Epithelial cell of esophagus (primary cell): ENCODE measurements around the gene PLD3.
"Not testable (repeated sequence)": the region's sequence is repeated elsewhere in the genome, so short reads cannot be mapped to it uniquely, and the experiment has no call there.

Experiments
- DNase-seq: peaks from one replicate; pipeline ENCODE4 v3.0.0; 2010; ENCODE audit warnings: low read depth
- H3K4me3 ChIP-seq: 2 replicates; pipeline ENCODE4 v1.5.1; 2011; ENCODE audit warnings: mild to moderate bottlenecking, low read length, control low read depth
- CTCF ChIP-seq: IDR thresholded peaks from 2 replicates; pipeline ENCODE4 v1.5.1; 2011; ENCODE audit warnings: low read depth, mild to moderate bottlenecking, low read length, control low read depth, inconsistent platforms; ENCODE audit not compliant: insufficient read depth; ENCODE audit errors: missing control alignments

Gene PLD3

GRCh38 chr19:40369797-40370196, 21.3 kb downstream of the PLD3 start:
- TF ChIP-seq CTCF: no peak
- DNase-seq: no peak
- no peak overlapping the region for H3K4me3 ChIP-seq

GRCh38 chr19:40370253-40370652, 21.8 kb downstream of the PLD3 start:
- not testable (repeated sequence) for H3K4me3 ChIP-seq, DNase-seq

GRCh38 chr19:40370997-40371801, 22.7 kb downstream of the PLD3 start:
- DNase-seq: no peak
- H3K4me3 ChIP-seq: no peak overlapping the region
- no peak for TF ChIP-seq CTCF

- H3K4me3 ChIP-seq: no peak overlapping the region
- DNase-seq: no peak
- no peak for TF ChIP-seq CTCF
These were observed 23.3 kb downstream of the PLD3 start for GRCh38 chr19:40371802-40372122.

- TF ChIP-seq CTCF: no peak
- H3K4me3 ChIP-seq: no peak overlapping the region
- no peak for DNase-seq
These were observed 25.6 kb downstream of the PLD3 start for GRCh38 chr19:40374084-40374483.

- no peak for TF ChIP-seq CTCF
- no peak overlapping the region for H3K4me3 ChIP-seq
- no peak for DNase-seq
These were observed 27.9 kb downstream of the PLD3 start for GRCh38 chr19:40376286-40376862.

GRCh38 chr19:40377876-40378385, 29.4 kb downstream of the PLD3 start:
- no peak overlapping the region for H3K4me3 ChIP-seq
- TF ChIP-seq CTCF: no peak
- no peak for DNase-seq
